VCaP (cell line): Measurements from ENCODE around the gene ZIC2.

Experiments used
- H3K27ac ChIP-seq: fragments of 450-650 bp; 2 replicates; pipeline ENCODE4 v1.5.1; 2017
- TF ChIP-seq, protein P1 (sequence below): fragments of 450-650 bp; conservative IDR thresholded peaks from 2 replicates; pipeline ENCODE4 v1.5.1; 2017; ENCODE audit warnings: mild to moderate bottlenecking, moderate library complexity

ZIC2 gene

DNA sequence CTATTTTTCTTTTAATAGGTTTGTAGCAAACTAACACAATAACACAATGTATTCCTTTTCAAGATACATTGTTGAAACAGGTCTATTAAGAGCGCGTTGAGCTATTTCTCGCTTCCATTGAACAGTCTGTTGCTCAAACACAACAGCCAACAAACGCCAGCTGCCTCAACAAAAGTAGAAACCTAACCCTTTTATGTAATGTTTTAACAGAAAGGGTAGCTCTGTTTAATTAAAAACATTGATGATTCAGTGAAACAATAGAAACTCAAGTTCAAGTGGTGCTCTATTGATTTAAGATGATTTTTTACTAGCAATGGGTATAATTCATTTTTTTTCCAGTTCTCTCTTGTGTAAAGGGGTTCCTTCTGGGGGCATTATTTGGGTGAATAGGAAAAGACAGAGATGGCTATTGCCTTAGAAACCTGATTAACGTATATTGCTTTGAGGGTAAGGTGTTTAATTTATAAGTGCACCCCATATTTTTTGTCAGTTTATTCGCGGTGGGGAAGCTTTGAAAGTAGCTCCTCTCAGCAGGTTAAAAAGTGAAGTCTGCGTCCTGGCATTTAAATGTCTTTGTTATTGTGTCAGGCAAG lies 14.9 kb downstream of the ZIC2 start:
- TF ChIP-seq, protein P1, sequence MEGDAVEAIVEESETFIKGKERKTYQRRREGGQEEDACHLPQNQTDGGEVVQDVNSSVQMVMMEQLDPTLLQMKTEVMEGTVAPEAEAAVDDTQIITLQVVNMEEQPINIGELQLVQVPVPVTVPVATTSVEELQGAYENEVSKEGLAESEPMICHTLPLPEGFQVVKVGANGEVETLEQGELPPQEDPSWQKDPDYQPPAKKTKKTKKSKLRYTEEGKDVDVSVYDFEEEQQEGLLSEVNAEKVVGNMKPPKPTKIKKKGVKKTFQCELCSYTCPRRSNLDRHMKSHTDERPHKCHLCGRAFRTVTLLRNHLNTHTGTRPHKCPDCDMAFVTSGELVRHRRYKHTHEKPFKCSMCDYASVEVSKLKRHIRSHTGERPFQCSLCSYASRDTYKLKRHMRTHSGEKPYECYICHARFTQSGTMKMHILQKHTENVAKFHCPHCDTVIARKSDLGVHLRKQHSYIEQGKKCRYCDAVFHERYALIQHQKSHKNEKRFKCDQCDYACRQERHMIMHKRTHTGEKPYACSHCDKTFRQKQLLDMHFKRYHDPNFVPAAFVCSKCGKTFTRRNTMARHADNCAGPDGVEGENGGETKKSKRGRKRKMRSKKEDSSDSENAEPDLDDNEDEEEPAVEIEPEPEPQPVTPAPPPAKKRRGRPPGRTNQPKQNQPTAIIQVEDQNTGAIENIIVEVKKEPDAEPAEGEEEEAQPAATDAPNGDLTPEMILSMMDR, result no peak
- H3K27ac ChIP-seq, result no peak overlapping the region

DNA sequence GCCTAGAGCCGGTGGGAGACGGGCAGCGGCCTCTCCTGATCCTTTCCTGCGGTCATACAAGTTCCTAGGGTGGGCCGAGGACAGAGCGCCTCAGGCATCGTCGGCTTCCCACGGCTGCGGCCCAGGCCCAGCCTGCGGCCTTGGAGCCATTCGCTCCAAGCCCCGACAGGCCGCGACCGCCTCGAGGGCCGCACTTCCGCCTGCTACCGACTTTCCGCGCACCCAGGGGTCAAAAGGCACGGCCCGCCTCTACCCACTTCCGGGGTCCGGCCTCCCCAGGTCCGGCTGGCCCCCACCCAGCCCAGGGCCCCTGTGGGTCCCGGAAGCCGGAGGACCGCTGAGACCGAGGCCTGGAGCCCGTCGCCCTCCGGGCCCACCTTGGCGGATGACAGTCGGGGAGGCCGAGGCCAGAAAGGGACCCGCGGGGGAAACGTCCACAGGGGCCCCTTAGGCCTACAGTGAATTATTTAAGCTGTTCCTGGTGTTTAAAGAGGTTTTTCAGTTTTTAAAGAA lies 16.2 kb downstream of the ZIC2 start:
- no peak overlapping the region for H3K27ac ChIP-seq

DNA sequence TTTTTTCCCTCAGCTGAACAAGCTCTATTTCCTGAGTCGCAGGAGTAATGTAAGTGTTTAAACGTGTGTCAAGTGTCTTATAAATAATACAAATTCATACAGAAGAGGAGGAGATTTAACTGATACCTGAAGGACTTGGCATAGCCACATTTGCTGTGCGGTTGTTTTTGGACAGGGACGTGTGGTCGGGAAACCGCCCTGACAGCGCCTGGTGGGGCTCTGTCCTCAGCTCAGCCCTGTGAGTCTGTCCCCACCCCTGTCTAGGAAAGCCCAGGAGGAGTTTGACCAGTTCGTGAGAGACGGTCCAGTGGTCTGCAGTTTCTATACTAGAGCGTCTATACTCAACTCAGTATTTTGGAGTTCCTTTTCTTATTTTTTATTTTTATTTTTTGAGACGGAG lies 16.7 kb downstream of the ZIC2 start:
- no peak overlapping the region for H3K27ac ChIP-seq
- TF ChIP-seq, protein P1, result no peak

More for the DNA sequence above, 16.2 kb downstream of the ZIC2 start:
- TF ChIP-seq, protein P1, result no peak

DNA sequence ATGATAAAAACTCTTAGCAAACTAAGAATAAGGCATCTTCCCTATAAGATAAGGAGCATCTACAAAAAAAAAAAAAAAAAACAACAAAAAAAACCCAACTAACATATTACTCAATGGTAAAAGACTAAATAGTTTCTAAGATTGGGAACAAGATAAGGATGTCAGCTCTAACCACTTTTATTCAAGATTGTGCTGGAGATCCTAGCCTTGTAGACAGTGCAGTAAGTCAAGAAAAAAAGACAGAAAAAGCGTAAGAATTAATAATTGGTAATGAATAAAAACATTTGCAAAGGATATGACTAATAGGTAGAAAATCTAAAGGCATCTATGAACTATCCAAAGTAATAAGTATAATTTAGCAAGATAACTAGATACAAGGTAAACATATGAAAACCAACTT lies 33.0 kb downstream of the ZIC2 start:
- no peak overlapping the region for H3K27ac ChIP-seq
- TF ChIP-seq, protein P1, result no peak

DNA sequence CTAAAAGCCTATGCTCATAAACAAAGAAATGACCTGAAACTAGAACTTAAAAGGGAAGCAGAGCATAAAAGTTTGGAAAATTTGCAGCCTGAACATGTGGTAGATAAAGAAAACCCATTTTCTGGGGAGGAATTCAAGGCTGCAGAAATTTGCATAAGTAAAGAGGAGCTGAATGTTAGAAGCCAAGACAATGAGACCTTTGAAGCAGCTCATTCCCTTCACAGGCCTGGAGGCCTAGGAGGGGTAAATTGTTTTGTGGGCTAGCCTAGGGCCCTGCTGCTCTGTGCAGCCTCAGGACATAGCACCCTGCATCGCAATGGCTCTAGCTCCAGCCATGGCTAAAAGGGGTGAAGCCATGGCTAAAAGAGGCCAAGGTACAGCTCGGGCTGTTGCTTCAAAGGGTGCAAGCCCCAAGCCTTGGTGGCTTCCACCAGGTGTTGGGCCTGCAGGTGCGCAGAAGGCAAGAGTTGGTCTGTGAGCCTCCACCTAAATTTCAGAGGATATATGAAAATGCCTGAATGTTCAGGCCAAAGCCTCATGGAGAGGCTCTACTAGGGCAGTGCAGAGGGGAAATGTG lies 38.3 kb downstream of the ZIC2 start:
- no peak overlapping the region for H3K27ac ChIP-seq
- TF ChIP-seq, protein P1, result no peak

DNA sequence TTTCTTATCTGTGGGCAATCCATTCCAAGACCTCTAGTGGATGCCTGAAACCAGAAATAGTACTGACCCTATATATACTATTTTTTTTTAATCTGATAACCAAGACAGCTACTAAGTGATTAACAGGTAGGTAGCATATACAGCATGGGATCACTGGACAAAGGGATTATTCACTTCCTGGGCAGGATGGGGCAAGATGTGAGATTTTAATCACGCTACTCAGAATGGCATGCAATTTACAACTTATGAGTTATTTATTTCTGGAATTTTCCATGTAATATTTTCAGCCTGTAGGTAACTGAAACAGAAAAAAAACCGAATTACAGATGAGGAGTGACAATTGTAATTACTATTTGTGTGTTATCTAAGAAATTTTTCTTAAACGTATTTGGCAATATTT lies 41.2 kb downstream of the ZIC2 start:
- TF ChIP-seq, protein P1, result no peak

DNA sequence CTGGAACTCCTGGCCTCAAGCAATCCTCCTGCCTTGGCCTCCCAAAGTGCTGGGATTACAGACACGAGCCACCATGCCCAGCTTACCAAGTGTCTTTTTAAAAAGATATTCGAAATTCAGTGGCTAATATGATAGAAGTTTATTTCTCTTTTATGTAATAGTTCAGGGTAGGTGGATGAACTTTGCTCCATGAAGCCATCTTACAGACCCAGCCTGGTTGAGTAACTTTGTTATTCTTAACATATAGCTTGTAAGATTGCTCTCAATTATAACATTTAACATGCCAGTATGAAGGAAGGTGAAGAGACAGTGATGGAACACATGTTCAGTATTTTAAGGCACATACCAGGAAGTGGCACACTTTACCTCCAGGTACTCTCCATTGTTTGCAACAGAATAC lies 42.4 kb downstream of the ZIC2 start:
- TF ChIP-seq, protein P1, result no peak
- peak overlapping the region; percentile 52 for H3K27ac ChIP-seq

More for the DNA sequence above, 41.2 kb downstream of the ZIC2 start:
- no peak overlapping the region for H3K27ac ChIP-seq
